Panc1 (cell line): ENCODE data around the gene PTPN9. TPM values are rescaled to one million over a fixed set of nuclear protein-coding genes. Genes with fewer than 3 reads are reported as not detected.

Experiments used
- ATAC-seq: fragments of 200-7000 bp; cut with Tn5 transposase; 2 replicates; pipeline ENCODE4 v1.9.1; 2020; ENCODE audit warnings: mild to moderate bottlenecking, moderate library complexity
- BruUV-seq: library from RNA; stranded (reverse); fragments of 400-500 nt; replicated peaks from 2 replicates; lab custom pipeline; 2021; lab: Mats Ljungman, UMichigan
- CTCF ChIA-PET: fragments of 300-600 bp; sonication (Branson Sonifier 250); formaldehyde crosslinking; loops from one replicate; lab custom pipeline; 2022; ENCODE audit warnings: antibody characterized with exemption; lab: Charles Lee
- POLR2A ChIA-PET: fragments of 300-600 bp; sonication (Branson Sonifier 250); formaldehyde crosslinking; loops from one replicate; lab custom pipeline; 2022; ENCODE audit warnings: antibody characterized with exemption; lab: Charles Lee
- DNase-seq: peaks from one replicate; pipeline ENCODE4 v3.0.0-alpha.2; 2010; ENCODE audit warnings: low read depth, low spot score
- H3K27ac ChIP-seq: 2 replicates; pipeline ENCODE4 v1.5.1; 2011; ENCODE audit warnings: mild to moderate bottlenecking, low read length, inconsistent platforms
- H3K27me3 ChIP-seq: fragments of 200-500 bp; sonication (Bioruptor generic); 2 replicates; pipeline ENCODE4 v1.6.0; 2014; ENCODE audit warnings: low read length, inconsistent platforms; ENCODE audit not compliant: control insufficient read depth, insufficient read depth
- H3K36me3 ChIP-seq: fragments of 200-500 bp; sonication (Bioruptor generic); 2 replicates; pipeline ENCODE4 v1.5.1; 2014; ENCODE audit warnings: inconsistent platforms, mild to moderate bottlenecking, low read length, moderate library complexity; ENCODE audit not compliant: control insufficient read depth, insufficient read depth
- H3K4me1 ChIP-seq: 2 replicates; pipeline ENCODE4 v1.5.1; 2011; ENCODE audit warnings: inconsistent platforms, mild to moderate bottlenecking, low read length, moderate library complexity; ENCODE audit not compliant: control insufficient read depth, insufficient read depth
- H3K4me3 ChIP-seq, 2 experiments: 2 replicates each; pipeline ENCODE4 v1.5.1; 2011 to 2012; ENCODE audit warnings: low read depth in 2 of 2, low read length in 2 of 2, mild to moderate bottlenecking in 2 of 2, inconsistent platforms in 1 of 2, moderate library complexity in 1 of 2
- H3K9me3 ChIP-seq: fragments of 200-500 bp; sonication (Bioruptor generic); 2 replicates; pipeline ENCODE4 v1.5.1; 2014; ENCODE audit warnings: low read depth, mild to moderate bottlenecking, inconsistent platforms, low read length, moderate library complexity; ENCODE audit not compliant: control insufficient read depth, insufficient read depth
- CTCF ChIP-seq: fragments of 450-650 bp; IDR thresholded peaks from 2 replicates; pipeline ENCODE4 v1.5.1; 2017; ENCODE audit warnings: mild to moderate bottlenecking
- POLR2AphosphoS5 ChIP-seq: IDR thresholded peaks from 2 replicates; pipeline ENCODE4 v1.6.1; 2012; ENCODE audit warnings: mild to moderate bottlenecking, low read depth, low read length, moderate library complexity
- REST ChIP-seq, 2 experiments: IDR thresholded peaks; 2 replicates each; pipeline ENCODE4 v1.6.1; 2011 to 2012; ENCODE audit warnings: low read depth in 2 of 2, control low read depth in 1 of 2, low read length in 1 of 2, mild to moderate bottlenecking in 1 of 2, moderate library complexity in 1 of 2; ENCODE audit not compliant: insufficient read depth in 1 of 2
- SIN3A ChIP-seq: IDR thresholded peaks from 2 replicates; pipeline ENCODE4 v1.6.1; 2012; ENCODE audit warnings: low read depth, mild to moderate bottlenecking, low read length, moderate library complexity, borderline replicate concordance; ENCODE audit not compliant: insufficient read depth
- TCF7L2 ChIP-seq: IDR thresholded peaks from 2 replicates; pipeline ENCODE4 v1.6.1; 2011; ENCODE audit warnings: mild to moderate bottlenecking, low read depth, low read length, inconsistent platforms
- in situ Hi-C: cut with HindIII; loops from 2 replicates; pipeline ENCODE4 v1.10.0; 2016; ENCODE audit warnings: low sequenced_read_pairs, low pct_unique_long_range_greater_than_20kb
- intact Hi-C: fragments of 100-400 bp; cut with micrococcal nuclease; formaldehyde crosslinking; loops from one replicate; pipeline ENCODE4 v1.10.0; 2022; ENCODE audit not compliant: unreplicated experiment
- total RNA-seq: library from RNA; stranded (reverse); gene quantifications from one replicate; pipeline ENCODE4 v1.2.1, GENCODE V29; 2021; ENCODE audit not compliant: unreplicated experiment

Gene PTPN9
- total RNA-seq, 1 experiment from 2014 or later: 38.4 TPM

DNA sequence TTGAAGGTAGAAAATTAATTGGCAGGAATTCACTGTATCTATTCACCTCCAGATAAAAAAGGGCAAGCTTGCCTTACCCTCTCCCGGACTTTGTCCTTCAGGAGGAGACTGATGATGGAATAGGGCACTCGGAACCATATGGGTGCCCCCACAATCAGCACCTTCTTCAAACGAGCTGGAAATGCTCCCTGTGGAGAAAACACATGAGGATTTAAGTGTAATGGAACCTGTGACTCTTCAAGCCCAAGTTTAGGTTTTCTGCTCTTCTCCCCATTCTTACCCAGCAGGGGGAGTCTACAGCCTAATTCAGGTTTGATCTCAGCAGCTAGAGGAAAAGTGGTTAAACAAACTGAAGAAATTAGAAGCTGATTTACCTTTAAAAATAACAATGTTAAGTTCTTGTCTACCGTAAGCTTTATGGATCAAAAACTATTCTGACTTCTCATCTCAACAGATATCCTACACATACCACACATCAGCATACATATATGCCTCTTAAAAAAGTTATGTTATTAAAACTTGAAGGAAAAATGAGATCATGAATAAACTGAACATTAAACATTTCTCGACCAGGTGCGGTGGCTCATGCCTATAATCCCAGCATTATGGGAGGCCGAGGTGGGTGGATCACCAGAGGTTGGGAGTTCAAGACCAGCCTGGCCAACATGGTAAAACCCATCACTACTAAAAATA is 70.1 kb downstream of the PTPN9 start:
- intact Hi-C loops (no loop called here), in situ Hi-C loops (no loop called here)
- no peaks in the 10 kb centered on the region for H3K9me3 ChIP-seq
- BruUV-seq: no TSS peak
- ChIA-PET POLR2A (no interaction called here), CTCF (no interaction called here)
- DNase-seq: no peak
- no peak overlapping the region for H3K27ac ChIP-seq
- peaks cover 10% of the 10 kb centered on the region; the same call in 1 of the 2 replicates for H3K36me3 ChIP-seq
- H3K4me1 ChIP-seq: no peaks in the 10 kb centered on the region
- ATAC-seq: 0 out of 2 replicates have a peak, but pooled peaks have one; percentile 63
- TF ChIP-seq CTCF: no peak; the same call in none of the 2 replicates
- TF ChIP-seq POLR2AphosphoS5: no peak
- no peak for TF ChIP-seq TCF7L2
- TF ChIP-seq REST (IDR thresholded peaks at IDR 0.05; ENCODE audit: insufficient read depth in 1 of 2, low read depth in 2 of 2, low read length in 1 of 2): no peak
- TF ChIP-seq SIN3A: no peak
- no peak overlapping the region for H3K4me3 ChIP-seq
- H3K27me3 ChIP-seq: no peaks in the 10 kb centered on the region

GRCh38 chr15:75502360-75502759 is 76.8 kb downstream of the PTPN9 start:
- H3K4me3 ChIP-seq: no peak overlapping the region
- H3K27me3 ChIP-seq: no peaks in the 10 kb centered on the region
- CTCF ChIA-PET: no interaction called here
- no peaks in the 10 kb centered on the region for H3K9me3 ChIP-seq
- intact Hi-C loops: no loop called here
- no peak overlapping the region for H3K27ac ChIP-seq
- no peak for TF ChIP-seq REST (IDR thresholded peaks at IDR 0.05; ENCODE audit: insufficient read depth in 1 of 2, low read depth in 2 of 2, low read length in 1 of 2)
- TF ChIP-seq SIN3A: no peak
- TF ChIP-seq CTCF: no peak
- no peak for TF ChIP-seq TCF7L2
- TF ChIP-seq POLR2AphosphoS5: no peak
- POLR2A ChIA-PET: no interaction called here
- no peaks in the 10 kb centered on the region for H3K4me1 ChIP-seq
- BruUV-seq: no TSS peak
- DNase-seq: no peak
- ATAC-seq: no peak
- H3K36me3 ChIP-seq: peaks cover 5% of the 10 kb centered on the region; the same call in 1 of the 2 replicates
- in situ Hi-C loops: no loop called here
